HG03558 (cell line): ENCODE measurements around the gene EARS2.

Experiments
- ATAC-seq: cut with Tn5 transposase; IDR thresholded peaks from one replicate; pipeline ENCODE4 v1.9.1; 2021; ENCODE audit warnings: moderate number of reproducible peaks; ENCODE audit not compliant: unreplicated experiment; ENCODE audit errors: extremely low read depth

The EARS2 gene

GRCh38 chr16:23509441-23509754 lies 47.8 kb downstream of the EARS2 start:
- ATAC-seq, result no peak

DNA sequence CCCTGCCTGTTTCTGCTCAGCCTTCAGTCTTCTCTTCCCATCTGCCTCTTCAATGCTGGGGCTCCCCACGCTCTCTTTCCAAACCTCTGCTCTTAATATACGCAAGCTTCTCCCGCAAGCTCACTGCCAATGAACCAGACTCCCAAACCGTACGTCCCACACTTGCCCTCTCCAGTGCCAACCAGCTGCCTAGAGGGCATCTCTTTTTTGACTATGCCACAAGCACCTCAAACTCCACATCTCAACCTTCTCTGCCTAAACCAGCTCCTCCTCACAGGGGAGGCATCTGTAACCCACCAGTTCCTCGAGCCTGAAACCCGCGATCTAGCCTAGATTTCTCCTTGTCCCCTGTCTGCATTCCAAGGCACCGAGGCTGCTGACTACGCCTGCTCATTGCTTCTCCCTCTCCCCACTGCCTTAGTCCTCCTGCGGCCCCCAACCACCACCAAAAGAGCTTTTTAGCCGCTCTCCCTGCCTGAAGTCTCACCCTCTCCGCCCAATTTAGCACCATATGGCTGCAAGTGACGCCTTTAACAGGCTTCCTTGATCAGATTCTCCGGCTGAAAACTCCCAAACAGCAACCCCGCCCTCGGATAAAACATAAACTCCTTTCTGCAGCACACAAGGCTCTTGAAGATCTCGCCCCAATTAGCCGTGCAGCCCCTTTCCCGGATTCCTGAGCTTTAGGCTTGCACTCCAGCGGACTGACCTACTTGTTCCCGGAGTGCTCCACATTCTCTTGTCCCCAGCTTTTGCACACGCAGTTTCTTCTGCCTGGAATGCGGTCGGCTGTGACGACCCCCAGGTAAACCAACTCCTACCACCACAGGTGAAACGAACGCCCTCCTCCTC lies 48.3 kb downstream of the EARS2 start:
- no peak for ATAC-seq

DNA sequence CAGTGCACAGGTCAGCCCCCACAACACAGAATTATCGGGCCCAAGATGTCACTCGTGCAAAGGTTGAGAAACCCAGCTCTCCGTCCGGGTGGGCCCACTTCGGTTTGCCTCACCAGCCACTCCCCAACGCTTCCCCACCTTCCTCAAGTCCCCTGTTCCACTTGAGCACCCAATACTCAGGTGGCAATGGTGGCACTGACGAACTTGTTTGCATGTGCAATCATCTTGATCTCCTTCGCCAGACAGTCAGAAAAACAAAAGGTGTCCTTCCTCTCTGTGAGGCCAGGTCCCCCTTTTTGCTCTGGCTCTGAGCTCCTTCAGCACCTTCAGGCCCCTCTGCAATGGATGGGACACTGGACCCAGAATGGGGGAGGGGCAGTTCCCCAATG lies 50.5 kb downstream of the EARS2 start:
- ATAC-seq, result no peak

DNA sequence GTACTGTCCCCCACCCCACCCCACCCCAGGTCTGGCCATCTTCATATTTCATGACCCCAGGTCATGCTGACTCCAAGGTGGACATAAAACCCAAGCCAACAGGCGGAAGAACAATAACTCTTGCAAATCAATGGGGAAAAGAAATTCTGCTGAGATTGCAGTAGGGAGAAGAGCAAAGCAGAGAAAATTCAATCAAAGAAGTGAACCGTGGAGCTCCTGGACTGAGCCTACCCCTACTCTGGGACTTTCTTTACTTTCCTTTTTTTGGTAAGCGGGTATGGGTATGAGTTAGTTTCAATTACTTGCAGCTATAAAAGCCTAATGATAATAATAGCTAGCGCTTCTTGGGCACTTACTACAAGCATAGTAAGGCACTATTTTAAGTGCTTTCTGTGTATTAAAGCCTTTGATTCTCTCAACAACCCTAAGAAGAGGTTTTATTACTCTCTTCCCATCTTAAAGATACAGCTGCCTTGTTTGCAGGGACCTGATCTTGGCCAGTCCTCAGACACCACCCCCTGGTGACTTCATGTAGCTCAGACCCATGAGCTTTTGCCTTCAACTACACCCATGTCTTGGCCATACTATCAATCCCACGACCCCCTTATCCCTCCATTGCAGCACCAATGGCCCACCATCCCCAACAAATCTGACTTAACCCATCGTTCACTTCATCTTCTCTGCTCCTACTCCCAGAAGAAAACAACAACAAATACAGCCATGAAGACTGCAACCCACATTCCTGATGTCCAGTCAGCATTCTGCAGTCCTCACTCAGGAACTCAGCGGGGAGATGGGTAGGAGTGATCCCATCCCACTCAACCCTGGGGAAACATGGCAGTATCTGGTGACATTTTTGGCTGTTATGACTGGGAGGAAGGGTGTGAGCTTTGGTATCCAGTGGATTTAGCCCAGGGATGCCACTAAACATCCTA lies 51.2 kb downstream of the EARS2 start:
- ATAC-seq, result no peak

DNA sequence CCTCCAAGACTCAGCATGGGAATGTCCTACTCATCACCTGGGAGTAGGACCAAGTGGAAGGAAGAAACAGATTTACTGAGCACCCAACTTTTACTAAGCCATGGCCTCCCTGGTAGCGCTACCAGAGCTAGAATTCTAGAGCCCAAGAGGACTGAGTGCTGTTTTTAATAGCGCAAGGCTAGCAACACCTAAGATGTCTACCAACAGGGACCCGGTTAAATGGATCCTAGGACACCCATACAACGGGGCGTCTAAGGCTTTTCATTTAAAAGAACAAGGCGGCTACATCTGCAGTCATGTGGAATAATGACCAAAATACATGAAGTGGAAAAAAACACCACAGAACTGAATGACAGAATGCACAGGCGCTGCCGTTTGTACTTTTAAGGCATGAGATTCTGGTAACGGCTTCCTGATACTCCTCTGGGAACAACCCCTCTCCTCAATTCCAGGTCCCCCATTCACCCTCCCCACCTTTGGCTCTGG lies 51.9 kb downstream of the EARS2 start:
- no peak for ATAC-seq

DNA sequence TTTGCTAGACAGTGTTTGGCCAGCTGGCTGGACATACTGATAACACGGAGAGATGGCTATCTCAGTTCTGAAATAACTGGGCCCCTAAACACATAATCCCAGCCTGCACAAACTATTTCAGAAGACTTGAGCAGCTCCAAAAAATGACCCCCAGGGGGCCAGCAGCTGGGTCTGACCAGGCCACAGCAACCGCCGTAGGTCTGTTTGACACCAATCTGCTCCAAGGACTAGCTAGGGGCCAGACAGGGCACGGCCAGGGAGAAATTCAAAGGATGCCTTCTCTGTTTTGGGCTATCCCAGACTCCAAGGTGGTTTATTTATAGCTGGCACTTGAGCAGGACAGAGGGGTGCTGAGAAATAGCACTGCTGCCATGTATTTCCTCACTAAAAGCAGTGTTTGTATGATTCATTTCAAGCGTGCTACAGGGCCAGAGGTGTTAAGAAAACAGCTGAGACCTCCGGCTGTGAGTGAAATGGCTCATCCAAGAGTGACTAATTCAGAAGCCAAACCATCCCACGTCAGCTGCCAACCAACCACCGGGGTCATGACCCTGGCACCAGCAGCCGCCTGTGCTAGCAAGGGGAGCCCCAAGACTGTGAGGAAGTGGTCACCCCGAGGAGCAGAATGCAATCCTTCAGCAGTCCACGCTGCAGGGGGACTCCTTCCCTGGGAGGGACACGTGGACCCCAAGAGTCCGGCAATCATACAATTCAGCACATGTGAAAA lies 52.5 kb downstream of the EARS2 start:
- ATAC-seq, result no peak

- ATAC-seq, result no peak
Measured at GRCh38 chr16:23504076-23504452, 53.1 kb downstream of the EARS2 start.

DNA sequence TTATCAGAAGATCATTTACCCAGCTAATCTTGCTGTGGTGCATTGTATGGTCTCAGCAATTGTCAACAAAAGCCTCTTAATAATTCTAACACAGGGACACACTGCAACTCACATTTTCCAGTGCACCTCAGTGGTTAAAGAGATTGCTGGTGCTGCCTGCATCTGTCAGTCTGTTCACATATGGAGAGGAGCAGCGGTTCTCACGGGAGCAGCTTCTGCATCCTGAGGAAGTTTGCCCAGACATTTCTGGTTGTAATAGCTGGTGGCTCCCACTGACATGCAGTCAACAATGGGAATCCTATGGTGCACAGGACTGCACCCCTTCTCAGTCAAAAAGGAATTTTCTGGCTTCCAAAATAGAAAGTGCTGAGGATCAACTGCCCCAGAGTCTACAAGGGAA lies 54.7 kb downstream of the EARS2 start:
- no peak for ATAC-seq

DNA sequence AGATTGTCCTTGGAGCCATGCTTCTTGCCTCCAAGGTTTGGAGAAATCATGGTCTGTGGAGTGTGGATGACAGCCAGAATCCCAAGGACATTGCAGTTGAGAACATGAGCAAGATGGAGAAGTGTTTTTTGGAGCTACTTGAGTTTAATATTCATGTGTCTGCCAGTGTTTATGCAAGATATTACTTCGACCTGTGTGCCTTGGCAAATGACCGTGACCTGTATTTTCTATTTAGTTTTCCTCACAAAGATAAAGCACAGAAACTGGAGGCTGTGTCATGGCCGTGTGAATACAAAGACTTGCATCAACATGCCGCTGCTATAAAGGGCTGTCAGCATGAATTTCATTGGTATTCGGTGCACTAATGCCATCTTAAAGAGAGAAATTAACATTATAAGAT lies 55.9 kb downstream of the EARS2 start:
- no peak for ATAC-seq

- no peak for ATAC-seq
Measured at GRCh38 chr16:23500862-23501225, 56.3 kb downstream of the EARS2 start.

DNA sequence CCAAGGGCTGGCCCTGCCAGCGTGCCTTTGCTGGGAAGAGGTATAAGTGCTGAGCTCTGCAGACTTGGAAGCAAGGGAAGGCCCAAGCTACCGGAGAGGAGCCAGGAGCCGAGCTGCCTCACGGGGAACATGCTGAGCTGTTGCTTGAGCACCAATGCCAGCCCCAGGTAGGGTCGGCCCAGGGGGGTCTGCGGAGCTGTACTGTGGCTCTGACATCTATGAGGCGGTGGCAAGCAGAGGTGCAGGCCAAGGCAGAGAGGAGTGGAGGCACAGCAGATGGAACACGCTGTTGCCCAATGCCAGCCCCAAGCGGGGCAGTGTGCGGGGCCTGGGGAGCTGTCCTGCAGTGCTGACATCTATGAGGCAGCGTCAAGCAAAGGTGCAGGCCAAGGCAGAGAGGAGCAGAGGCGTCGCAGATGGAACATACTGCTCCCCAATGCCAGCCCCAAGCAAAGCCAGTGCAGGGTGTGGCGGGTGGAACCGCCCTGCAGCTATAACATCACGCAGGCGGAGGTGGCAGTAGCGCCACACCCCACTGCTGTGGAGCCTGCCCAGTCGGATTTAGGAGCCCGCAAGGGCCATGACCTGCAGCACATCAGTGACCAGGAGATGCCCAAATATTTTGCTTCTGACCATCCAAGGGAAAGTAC lies 56.8 kb downstream of the EARS2 start:
- ATAC-seq, result no peak

- no peak for ATAC-seq
Measured at GRCh38 chr16:23499801-23500200, 57.3 kb downstream of the EARS2 start.

GRCh38 chr16:23498863-23499262 lies 58.3 kb downstream of the EARS2 start:
- ATAC-seq, result no peak

- ATAC-seq, result no peak
Measured at GRCh38 chr16:23497543-23497868, 59.6 kb downstream of the EARS2 start.

- no peak for ATAC-seq
Measured at GRCh38 chr16:23496821-23497542, 60.2 kb downstream of the EARS2 start.

DNA sequence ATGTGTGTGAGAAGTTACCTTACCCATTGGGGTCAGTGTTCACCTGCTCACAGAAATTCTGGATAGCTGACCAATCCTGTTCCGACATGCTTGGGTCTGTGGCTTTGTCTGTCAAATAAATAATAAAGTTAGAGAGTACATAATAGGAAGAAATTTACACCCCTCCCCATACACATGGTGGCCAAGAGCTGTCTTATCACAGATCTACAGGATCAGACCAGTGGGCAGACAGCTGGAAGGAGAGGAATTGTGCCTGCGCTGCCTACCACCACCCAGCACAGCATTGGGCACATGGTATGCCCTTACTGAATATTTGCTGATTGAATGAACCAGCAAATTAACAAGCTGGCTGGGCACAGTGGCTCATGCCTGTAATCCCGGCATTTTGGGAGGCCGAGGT lies 61.5 kb downstream of the EARS2 start:
- ATAC-seq, result no peak

GRCh38 chr16:23494188-23494587 lies 63.0 kb downstream of the EARS2 start:
- no peak for ATAC-seq

GRCh38 chr16:23491490-23492391 lies 65.4 kb downstream of the EARS2 start:
- ATAC-seq, result no peak

DNA sequence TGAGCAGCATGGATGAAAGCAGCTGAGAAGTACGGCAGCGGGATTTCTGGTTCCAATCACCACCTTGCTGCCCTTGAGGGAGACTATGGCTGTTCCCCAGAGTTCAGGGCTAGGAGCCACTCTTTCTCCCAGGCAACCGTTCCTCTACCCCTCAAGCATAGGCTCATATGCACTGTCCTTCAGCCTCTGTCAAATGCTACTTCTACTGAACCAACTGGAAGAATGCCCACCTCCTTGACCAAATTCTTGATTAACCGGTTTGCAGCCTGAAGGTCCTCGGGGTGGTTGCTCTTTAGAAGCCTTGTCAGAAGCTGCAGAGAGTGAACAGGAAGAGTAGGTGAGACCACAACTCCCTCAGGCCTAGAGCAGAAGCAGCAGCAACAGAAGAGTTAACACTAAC lies 70.7 kb downstream of the EARS2 start:
- ATAC-seq, result no peak
